HG03457 (cell line): ENCODE data around the gene NCR1.
"Not testable (repeated sequence)": the region's sequence is repeated elsewhere in the genome, so short reads cannot be mapped to it uniquely, and the experiment has no call there.

ENCODE experiments used
- ATAC-seq: cut with Tn5 transposase; IDR thresholded peaks from one replicate; pipeline ENCODE4 v1.9.1; 2021; ENCODE audit warnings: moderate number of reproducible peaks; ENCODE audit not compliant: unreplicated experiment

NCR1 gene

GRCh38 chr19:54906819-54907218 lies 871 bp downstream of the NCR1 start:
- no peak for ATAC-seq

GRCh38 chr19:54907899-54908298 lies 2.0 kb downstream of the NCR1 start:
- ATAC-seq: not testable (repeated sequence)

- ATAC-seq: no peak
Observed at GRCh38 chr19:54916822-54917221, 10.9 kb downstream of the NCR1 start.

- ATAC-seq: no peak
Observed at GRCh38 chr19:54918499-54918898, 12.6 kb downstream of the NCR1 start.

- not testable (repeated sequence) for ATAC-seq
Observed at GRCh38 chr19:54919646-54920563, 14.0 kb downstream of the NCR1 start.

GRCh38 chr19:54921082-54921481 lies 15.1 kb downstream of the NCR1 start:
- ATAC-seq: no peak

GRCh38 chr19:54923276-54923675 lies 17.3 kb downstream of the NCR1 start:
- no peak for ATAC-seq

- no peak for ATAC-seq
Observed at GRCh38 chr19:54928299-54928698, 22.4 kb downstream of the NCR1 start.

GRCh38 chr19:54937926-54938325 lies 32.0 kb downstream of the NCR1 start:
- ATAC-seq: no peak

- no peak for ATAC-seq
Observed at GRCh38 chr19:54938906-54939305, 33.0 kb downstream of the NCR1 start.

GRCh38 chr19:54939538-54939937 lies 33.6 kb downstream of the NCR1 start:
- not testable (repeated sequence) for ATAC-seq

GRCh38 chr19:54943772-54944361 lies 37.9 kb downstream of the NCR1 start:
- not testable (repeated sequence) for ATAC-seq

GRCh38 chr19:54947381-54947780 lies 41.4 kb downstream of the NCR1 start, which contains the start of gene NLRP7:
NLRP7 (minus strand) TSS chr19:54947530.
- ATAC-seq: no peak

GRCh38 chr19:54949412-54949811 lies 43.5 kb downstream of the NCR1 start:
- no peak for ATAC-seq

- not testable (repeated sequence) for ATAC-seq
Observed at GRCh38 chr19:54950580-54950979, 44.6 kb downstream of the NCR1 start.

GRCh38 chr19:54952591-54953344 lies 46.8 kb downstream of the NCR1 start:
- no peak for ATAC-seq

- not testable (repeated sequence) for ATAC-seq
Observed at GRCh38 chr19:54953345-54953713, 47.4 kb downstream of the NCR1 start.

GRCh38 chr19:54955376-54955775 lies 49.4 kb downstream of the NCR1 start:
- no peak for ATAC-seq

GRCh38 chr19:54959840-54960239 lies 53.9 kb downstream of the NCR1 start:
- no peak for ATAC-seq
